Gastrocnemius medialis (tissue), 4 donors: ENCODE results near the gene ZNRF3. TPM values are rescaled to one million over a fixed set of nuclear protein-coding genes. Genes with fewer than 3 reads are reported as not detected.

Source experiments
- ATAC-seq, 2 donors: fragments of 150-250 bp; one replicate each; pipeline ENCODE4 v1.9.1; 2016
- DNase-seq, 2 donors: peaks; one replicate each; pipeline ENCODE4 v3.0.0-alpha.2; 2019
- H3K27ac ChIP-seq, 4 donors: fragments of 200-600 bp; sonication (generic); 1 replicate in 1 of 4; 2 replicates in 3 of 4; pipeline ENCODE4 v1.5.1; 2016 to 2018; ENCODE audit warnings: mild to moderate bottlenecking in 2 of 4, moderate library complexity in 1 of 4
- H3K27me3 ChIP-seq, 3 donors: fragments of 200-600 bp; sonication (generic) in 2 of 3; 1 replicate in 1 of 3; 2 replicates in 2 of 3; pipeline versions ENCODE4 v1.5.1 to v1.6.0; 2016 to 2019; ENCODE audit warnings: mild to moderate bottlenecking in 1 of 3, moderate library complexity in 1 of 3
- H3K36me3 ChIP-seq, 2 donors: fragments of 200-600 bp; sonication (generic) in 1 of 2; one replicate each; pipeline ENCODE4 v1.5.1; 2017 to 2018
- H3K4me1 ChIP-seq, 2 donors: fragments of 200-600 bp; sonication (generic) in 1 of 2; one replicate each; pipeline ENCODE4 v1.5.1; 2016 to 2017; ENCODE audit warnings: mild to moderate bottlenecking in 2 of 2
- H3K4me3 ChIP-seq, 4 donors: fragments of 200-600 bp; sonication (generic) in 3 of 4; 1 replicate in 1 of 4; 2 replicates in 3 of 4; pipeline ENCODE4 v1.5.1; 2016 to 2019; ENCODE audit warnings: mild to moderate bottlenecking in 2 of 4
- H3K9me3 ChIP-seq, 3 donors: fragments of 200-600 bp; sonication (generic) in 2 of 3; 1 replicate in 1 of 3; 2 replicates in 2 of 3; pipeline ENCODE4 v1.5.1; 2016 to 2019
- CTCF ChIP-seq, 5 experiments: fragments of 450-650 bp in 3 of 5; fragments of 200-600 bp in 2 of 5; sonication (generic) in 2 of 5; IDR thresholded peaks in 4 of 5; conservative IDR thresholded peaks in 1 of 5; 1 replicate in 4 of 5; 2 replicates in 1 of 5; pipeline ENCODE4 v1.5.1; 2016 to 2019; ENCODE audit warnings: antibody characterized with exemption in 5 of 5, mild to moderate bottlenecking in 3 of 5, moderate library complexity in 3 of 5
- POLR2A ChIP-seq, 2 donors: fragments of 450-650 bp; IDR thresholded peaks; one replicate each; pipeline ENCODE4 v1.6.1; 2017; ENCODE audit warnings: antibody characterized with exemption in 2 of 2, mild to moderate bottlenecking in 2 of 2, moderate library complexity in 2 of 2
- in situ Hi-C, 4 donors: fragments of 200-750 bp; cut with MboI; loops; one replicate each; pipeline versions ENCODE4 v1.15.0 to v1.8.0; 2017; ENCODE audit warnings: low sequenced_read_pairs in 4 of 4
- intact Hi-C: fragments of 100-400 bp; cut with DNase I; formaldehyde crosslinking; loops from one replicate; pipeline ENCODE4 v1.15.1; 2023; ENCODE audit warnings: low total_unique reads
- total RNA-seq, 4 donors: library from RNA; depleted of rRNA; stranded (reverse); fragments of >200 nt; gene quantifications; one replicate each; pipeline versions ENCODE4 v1.1.0 to v1.2.3, GENCODE V29; 2016

The ZNRF3 gene
- total RNA-seq, 4 donors from 2014 or later, result 7.8 to 19.1 (median 11.1) TPM

GRCh38 chr22:29102300-29102699 is 218.9 kb downstream of the ZNRF3 start:
- Histone ChIP-seq H3K36me3 (no peaks in the 10 kb centered on the region), H3K27me3 (no peaks in the 10 kb centered on the region), H3K4me1 (peaks cover 0 to 6% of the 10 kb centered on the region in 2 donors), H3K9me3 (no peaks in the 10 kb centered on the region), H3K4me3 (no peak overlapping the region), H3K27ac (no peak overlapping the region)
- intact Hi-C loops, result no loop called here
- in situ Hi-C loops, result no loop called here
- TF ChIP-seq POLR2A (IDR thresholded peaks at IDR 0.05) (no peak), CTCF (IDR thresholded peaks at IDR 0.05 in 4 of 5, conservative IDR thresholded peaks at IDR 0.05 in 1 of 5) (no peak)
- ATAC-seq, result no peak
- DNase-seq, result no peak

- Histone ChIP-seq H3K4me1 (no peaks in the 10 kb centered on the region), H3K27me3 (no peaks in the 10 kb centered on the region), H3K36me3 (no peaks in the 10 kb centered on the region), H3K4me3 (no peak overlapping the region), H3K9me3 (no peaks in the 10 kb centered on the region), H3K27ac (no peak overlapping the region)
- TF ChIP-seq POLR2A (IDR thresholded peaks at IDR 0.05), result no peak
- no peak for TF ChIP-seq CTCF (IDR thresholded peaks at IDR 0.05 in 4 of 5, conservative IDR thresholded peaks at IDR 0.05 in 1 of 5)
- DNase-seq (no peak), ATAC-seq (no peak)
- intact Hi-C loops, result no loop called here
- in situ Hi-C loops, result no loop called here
These were observed 219.7 kb downstream of the ZNRF3 start for GRCh38 chr22:29103121-29103520.

GRCh38 chr22:29105468-29105867 is 222.1 kb downstream of the ZNRF3 start:
- in situ Hi-C loops (no loop called here), intact Hi-C loops (no loop called here)
- TF ChIP-seq POLR2A (IDR thresholded peaks at IDR 0.05), result no peak
- TF ChIP-seq CTCF (IDR thresholded peaks at IDR 0.05 in 4 of 5, conservative IDR thresholded peaks at IDR 0.05 in 1 of 5), result no peak
- H3K27me3 ChIP-seq, result no peaks in the 10 kb centered on the region
- no peak for ATAC-seq
- no peaks in the 10 kb centered on the region for H3K9me3 ChIP-seq
- H3K36me3 ChIP-seq, result no peaks in the 10 kb centered on the region
- no peak overlapping the region for H3K4me3 ChIP-seq
- DNase-seq, result no peak
- peaks cover 0 to 4% of the 10 kb centered on the region in 2 donors for H3K4me1 ChIP-seq
- H3K27ac ChIP-seq, result no peak overlapping the region

GRCh38 chr22:29106839-29107238 is 223.5 kb downstream of the ZNRF3 start:
- no peak for ATAC-seq
- in situ Hi-C loops, result no loop called here
- intact Hi-C loops, result no loop called here

More at GRCh38 chr22:29106839-29107238, 223.5 kb downstream of the ZNRF3 start:
- Histone ChIP-seq H3K27ac (no peak overlapping the region), H3K4me3 (no peak overlapping the region), H3K9me3 (no peaks in the 10 kb centered on the region), H3K27me3 (no peaks in the 10 kb centered on the region), H3K36me3 (no peaks in the 10 kb centered on the region), H3K4me1 (peaks cover 0 to 4% of the 10 kb centered on the region in 2 donors)
- no peak for TF ChIP-seq POLR2A (IDR thresholded peaks at IDR 0.05)
- no peak for TF ChIP-seq CTCF (IDR thresholded peaks at IDR 0.05 in 4 of 5, conservative IDR thresholded peaks at IDR 0.05 in 1 of 5)
- no peak for DNase-seq

Other genes with a start within 250 kb of the ZNRF3 start
- gene TTC28, start 203.7 kb upstream of the ZNRF3 start, total RNA-seq, result 10 to 100 TPM in 2 of 4 donors, 1 to 10 TPM in 2; 6.3 to 18.1 (median 8.4) TPM
- 1 to 10 TPM in 3 of 4 donors, under 1 TPM in 1; 0.58 to 5.7 (median 3.7) TPM for gene CHEK2, start 141.8 kb upstream of the ZNRF3 start, total RNA-seq
- gene HSCB, start 141.5 kb upstream of the ZNRF3 start, total RNA-seq, result 10 to 100 TPM; 14.4 to 30.4 (median 22.9) TPM
- 10 to 100 TPM; 23.2 to 40.1 (median 30.5) TPM for gene CCDC117, start 110.9 kb upstream of the ZNRF3 start, total RNA-seq
- 100 to 1,000 TPM in 3 of 4 donors, 10 to 100 TPM in 1; 66.0 to 403 (median 115) TPM for gene XBP1, start 83.0 kb upstream of the ZNRF3 start, total RNA-seq
- gene C22orf31, start 178.3 kb downstream of the ZNRF3 start, total RNA-seq, result not detected
- gene KREMEN1, start 189.5 kb downstream of the ZNRF3 start, total RNA-seq, result 10 to 100 TPM in 3 of 4 donors, 1 to 10 TPM in 1; 7.5 to 35.8 (median 15.4) TPM